Suppressor macrophage treated with lipopolysaccharide for 1 hour (primary cell): ENCODE data around the gene ST8SIA1.

ENCODE experiments used
- DNase-seq, 3 donors: peaks; one replicate each; pipeline ENCODE4 v3.0.0-alpha.2; 2020 to 2022

Gene ST8SIA1

DNA sequence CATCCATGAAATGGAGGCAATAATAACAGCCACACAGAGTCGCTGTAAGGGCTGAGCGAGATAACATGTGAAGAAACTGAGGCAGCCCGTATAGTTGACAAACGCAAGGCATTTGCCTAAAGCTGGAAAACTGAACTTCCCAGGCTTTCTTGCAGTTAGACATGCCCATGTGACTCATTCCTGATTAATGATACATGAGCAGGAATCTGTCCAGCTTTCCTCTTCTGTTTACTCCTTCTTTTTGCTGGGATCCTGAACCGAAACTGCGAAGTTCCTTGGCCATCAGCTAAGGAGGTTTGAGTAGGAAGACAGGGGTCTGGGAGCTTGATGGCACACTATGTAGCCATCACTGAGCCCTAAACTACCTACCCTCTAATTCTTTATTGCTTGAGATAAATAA is 52.2 kb downstream of the ST8SIA1 start:
- DNase-seq, result no peak

DNA sequence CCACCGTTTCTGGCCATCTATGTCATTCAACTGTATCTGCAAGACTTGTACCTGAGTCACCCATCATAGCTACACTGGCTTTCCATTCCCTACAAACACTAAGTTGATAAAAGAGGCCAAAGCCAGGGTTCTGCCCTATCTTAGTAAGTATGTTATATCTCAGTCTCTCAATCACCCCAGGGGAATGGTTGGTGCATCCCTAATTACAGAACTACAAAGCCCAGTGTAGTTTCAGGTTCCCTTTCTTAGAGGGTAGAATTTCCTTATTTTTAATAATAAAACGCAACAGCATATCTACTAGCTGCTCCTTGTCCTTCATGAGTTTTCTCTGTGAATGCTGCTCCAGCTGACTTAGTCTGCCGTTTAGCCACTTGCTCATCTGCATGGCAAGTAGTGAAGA is 57.6 kb downstream of the ST8SIA1 start:
- peak; percentile 29 to 54 (median 32) for DNase-seq

DNA sequence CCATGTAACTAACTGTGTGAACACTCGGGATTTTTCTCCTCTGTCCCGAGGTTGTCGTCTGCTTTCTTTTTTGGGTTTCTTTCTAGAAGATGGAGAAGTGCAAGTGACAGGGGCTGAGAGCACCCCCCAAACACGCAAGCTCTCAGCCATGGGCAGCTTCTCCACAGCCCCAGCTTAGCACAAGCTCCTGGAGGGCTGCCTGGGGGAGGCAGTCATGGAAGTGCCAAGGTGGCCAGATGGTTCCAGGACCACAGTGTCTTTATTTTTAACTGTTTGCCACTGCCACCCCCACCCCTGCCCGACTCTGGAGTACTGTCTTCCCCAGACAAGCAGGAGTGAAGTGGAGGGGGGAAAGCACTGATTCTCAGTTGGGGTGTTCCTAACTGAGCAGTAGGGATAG is 58.2 kb downstream of the ST8SIA1 start:
- no peak for DNase-seq

DNA sequence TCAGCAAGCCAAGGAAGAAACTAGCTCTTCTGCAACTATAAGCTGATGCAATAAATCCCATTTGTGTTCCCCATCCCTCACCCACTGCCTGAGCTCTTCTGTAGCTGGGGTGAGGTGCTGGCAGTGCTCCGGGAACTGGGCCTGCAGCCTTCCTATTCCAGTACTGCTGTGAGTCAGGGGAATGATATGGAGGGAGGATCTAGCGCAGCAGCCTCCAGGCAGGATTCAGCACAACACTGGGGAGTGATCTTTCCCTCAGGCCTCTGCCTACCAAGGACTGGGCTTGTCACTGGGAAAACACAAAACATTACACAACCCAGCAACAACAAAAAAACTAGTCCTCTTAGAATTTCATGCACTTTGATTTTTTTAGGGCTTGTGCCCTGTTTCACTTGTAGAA is 58.7 kb downstream of the ST8SIA1 start:
- peak in 1 of 3 donors; percentile 38 for DNase-seq

DNA sequence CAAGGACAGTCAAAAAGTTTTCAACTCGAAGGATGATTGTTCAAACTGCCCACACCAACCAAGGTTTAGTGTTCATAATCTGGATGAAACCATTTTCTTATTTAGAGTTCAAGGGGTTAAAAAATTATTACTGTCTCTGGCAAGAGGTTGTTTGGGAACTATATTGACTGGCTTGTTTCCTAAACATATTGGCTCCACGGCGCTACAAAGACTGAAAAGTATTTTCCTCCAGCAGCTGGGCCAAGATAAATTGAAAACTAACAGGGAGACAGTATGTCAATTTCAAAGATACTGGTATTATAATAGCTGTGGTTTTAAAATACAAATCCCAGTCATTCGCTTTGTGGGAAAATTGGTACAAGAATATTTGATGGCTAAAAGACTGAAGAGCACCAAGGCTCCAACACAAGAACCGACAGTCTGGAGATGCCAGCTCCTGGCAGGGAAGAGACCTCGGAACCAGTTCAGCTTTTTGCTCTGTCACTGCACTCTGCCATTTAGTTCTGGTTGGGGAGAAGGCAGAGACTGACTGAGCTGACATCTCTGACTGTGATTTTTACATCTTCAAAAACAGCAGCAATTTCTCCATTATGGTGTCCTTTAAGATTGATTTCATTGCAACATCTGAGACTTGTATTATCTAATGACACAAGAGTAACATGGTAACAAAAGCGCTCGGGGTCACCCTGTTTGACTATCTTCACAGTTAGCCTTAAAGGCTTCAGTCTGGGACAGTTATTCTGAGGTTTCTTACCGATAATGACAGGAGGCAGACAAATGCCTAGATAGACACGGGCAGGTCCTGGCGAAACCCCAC is 62.0 kb downstream of the ST8SIA1 start:
- no peak for DNase-seq

DNA sequence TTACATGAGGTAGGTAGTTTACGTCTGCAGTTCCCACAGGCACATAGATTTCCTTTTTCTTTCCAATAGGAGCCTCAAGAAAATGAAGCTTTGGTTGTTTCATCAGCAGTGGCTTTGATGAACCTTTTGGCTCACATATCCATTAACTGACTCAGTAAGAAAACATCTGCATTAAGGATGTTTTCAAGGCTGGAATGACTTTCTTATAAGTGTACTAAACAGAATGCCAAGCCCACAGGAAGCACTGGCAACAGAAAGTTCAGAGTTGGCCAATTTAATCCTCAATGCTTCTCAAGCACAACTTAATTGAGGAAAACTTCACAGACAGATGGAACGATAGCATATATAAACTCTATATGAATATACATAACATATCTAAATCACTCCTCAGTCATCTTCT is 63.5 kb downstream of the ST8SIA1 start:
- no peak for DNase-seq

DNA sequence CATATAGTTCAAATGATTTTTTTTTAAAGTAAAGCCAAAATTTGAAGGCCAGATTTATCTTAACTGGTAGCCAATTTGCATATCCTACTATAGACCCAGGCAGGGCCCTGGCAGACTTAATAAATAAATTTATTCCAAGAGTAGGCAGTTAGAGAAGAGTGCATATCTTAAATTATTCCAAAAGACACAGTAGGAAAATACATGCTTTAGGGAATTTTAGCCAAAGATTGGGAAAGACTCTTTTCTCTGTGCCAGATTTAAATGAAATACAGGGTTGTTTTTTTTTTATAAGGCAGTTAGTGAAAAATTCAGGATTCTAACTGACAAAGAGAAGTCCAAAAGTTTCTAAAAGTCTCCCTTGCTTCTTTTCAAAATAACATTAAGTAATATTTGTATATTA is 65.5 kb downstream of the ST8SIA1 start:
- DNase-seq, result no peak

DNA sequence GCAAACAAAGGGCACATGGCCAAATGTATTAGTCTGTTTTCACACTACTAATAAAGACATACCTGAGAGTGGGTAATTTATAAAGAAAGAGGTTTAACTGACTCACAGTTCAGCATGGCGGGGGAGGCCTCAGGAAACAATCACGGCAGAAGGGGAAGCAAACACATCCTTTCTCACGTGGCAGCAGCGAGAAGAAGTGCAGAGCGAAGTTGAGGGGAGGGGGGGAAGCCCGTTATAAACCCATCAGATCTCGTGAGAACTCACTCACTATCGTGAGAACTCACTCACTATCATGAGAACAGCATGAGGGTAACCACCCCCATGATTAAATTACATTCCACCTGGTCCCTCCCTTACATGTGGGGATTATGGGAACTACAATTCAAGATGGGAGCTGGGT is 66.1 kb downstream of the ST8SIA1 start:
- no peak for DNase-seq

DNA sequence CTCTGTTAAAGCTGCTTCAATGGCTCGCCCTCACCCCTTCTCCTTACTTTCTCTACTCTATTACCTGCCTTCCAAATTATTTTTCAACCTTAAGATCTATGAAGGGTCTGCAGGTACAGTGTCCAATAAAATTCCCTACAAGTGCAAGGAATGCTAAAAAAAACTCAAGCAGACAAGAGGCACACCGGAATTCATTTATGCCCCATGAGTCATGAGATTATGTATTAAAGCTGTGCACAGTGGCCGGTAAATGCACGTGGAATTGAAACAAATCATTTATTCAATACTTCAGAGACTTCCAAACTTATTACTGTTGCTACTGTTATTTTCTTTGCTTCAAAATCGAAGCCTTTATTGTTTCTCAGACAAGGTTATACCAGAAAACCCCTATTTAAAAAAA is 68.4 kb downstream of the ST8SIA1 start:
- DNase-seq, result no peak

DNA sequence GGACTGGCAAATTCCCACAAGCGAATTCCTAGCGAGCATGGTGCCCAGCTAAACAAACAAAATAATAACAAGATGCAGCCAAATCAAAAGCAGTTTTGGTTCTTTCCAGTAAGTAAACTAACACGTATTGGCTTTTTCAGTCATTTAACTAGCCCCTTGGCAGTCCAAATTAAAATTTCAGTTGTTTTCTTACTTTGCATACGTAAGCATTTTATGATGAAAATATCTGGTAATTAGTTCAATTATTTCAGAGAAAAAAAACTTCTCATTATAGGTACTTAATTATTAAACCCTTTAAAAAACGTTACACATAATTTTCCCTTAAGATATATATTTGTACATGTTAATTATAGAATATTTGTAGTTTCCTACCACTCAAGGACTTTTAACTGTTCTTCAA is 70.1 kb downstream of the ST8SIA1 start:
- DNase-seq, result no peak

DNA sequence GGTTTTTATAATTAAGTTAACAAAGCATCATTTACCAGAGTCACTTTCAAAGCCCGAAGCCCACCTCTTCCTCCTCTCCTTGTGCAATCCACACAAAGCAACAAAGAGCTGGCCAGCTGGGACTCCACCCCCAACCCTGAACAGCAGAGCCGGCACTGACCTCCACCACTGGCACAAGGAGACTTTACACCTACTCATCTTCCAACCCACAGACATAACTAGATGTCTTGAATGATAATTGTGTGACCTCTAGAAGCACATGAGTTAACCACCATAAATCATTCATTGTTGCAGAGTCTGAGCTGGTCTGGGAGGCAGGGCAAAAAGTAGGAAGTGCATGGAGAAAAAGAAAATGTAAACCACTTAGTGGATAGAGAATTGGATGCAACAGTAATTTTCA is 72.2 kb downstream of the ST8SIA1 start:
- peak in 1 of 3 donors; percentile 29 for DNase-seq

DNA sequence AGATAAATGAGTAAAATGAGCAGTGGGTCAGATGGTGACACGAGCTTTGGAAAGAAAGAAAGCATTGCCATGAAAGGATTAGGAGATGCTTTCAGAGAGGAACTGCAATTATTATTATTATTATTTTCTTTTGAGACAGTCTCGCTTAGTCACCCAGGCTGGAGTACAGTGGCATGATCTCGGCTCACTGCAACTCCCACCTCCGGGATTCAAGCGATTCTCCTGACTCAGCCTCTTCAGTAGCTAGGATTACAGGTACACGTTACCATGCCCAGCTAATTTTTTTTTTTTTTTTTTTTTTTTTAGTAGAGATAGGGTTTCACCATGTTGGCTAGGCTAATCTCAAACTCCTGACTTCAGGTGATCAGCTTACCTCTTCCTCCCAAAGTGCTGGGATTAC is 77.4 kb downstream of the ST8SIA1 start:
- no peak for DNase-seq

DNA sequence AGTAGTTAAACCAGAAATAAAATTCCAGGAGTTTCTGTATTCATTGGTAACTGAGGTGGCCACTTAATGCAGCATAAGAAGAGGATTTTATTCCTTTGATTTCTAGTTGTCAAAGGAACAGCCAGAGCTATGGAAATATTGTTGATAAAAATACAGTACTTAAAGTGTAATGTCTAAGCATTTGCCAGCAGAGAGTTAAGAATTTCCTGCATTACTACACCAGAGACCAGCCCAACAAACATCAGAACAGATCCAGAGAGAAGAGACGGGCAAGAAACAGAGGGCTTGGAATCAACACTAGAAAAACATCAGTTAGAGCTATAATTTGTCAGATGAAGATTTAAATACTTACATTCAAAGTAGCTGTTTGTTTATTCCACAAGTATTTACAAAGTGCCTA is 77.9 kb downstream of the ST8SIA1 start:
- no peak for DNase-seq

DNA sequence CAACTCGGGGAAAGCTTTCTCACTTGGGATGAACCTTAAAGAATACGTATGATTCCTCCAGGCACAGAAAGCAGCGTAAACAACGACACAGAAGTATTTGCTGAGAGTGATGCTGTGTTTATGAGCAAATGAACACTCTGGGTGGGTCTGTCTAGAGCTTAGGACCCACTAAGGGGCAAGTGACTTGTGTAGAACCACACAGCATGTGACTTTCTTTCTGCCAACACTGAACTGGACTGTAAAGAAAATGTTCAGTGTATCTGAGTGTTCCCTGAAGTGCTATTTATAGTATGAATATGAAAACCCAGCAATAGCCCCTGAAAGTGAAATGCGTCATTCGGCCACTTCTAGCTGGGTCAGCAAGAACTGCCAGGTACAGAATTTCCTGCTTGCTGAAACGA is 78.5 kb downstream of the ST8SIA1 start:
- no peak for DNase-seq

DNA sequence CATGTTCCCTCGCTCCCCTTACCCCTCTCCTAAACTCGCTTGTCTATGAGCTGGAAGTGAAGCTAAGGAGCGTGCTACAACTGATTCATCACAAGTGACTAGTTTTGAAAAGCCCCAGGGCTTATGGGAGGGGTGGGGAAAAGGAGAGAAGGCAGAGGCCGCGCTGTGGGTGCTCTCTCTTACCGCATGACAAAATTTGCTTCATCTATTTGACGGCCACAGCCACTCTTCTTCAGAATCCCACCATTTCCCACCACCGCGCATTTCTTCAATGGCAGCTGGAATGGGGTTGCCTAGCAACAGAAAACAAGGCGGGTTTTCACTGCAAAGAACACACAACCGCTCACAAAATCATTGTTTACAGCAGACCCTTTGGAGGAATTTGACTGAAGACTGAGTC is 79.4 kb downstream of the ST8SIA1 start:
- no peak for DNase-seq

DNA sequence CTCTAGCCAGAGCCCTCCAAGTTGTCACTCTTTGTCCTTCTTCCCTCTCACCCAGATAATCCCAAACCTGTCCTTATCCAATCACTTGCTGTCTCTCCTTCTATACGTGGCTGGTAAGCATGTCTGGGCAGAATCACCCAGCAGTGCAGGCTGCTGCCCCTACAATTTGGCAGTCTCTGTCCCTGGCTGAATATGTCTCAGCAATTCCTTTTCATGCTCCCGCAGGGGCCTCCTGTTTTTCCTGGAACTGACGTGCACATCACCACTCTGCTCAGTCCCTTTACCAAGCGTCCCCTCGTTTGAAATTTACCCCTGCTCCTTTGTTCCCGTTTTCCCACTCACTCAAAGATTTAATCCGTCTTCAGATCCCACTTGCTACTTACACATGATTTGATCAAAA is 80.0 kb downstream of the ST8SIA1 start:
- DNase-seq, result no peak

DNA sequence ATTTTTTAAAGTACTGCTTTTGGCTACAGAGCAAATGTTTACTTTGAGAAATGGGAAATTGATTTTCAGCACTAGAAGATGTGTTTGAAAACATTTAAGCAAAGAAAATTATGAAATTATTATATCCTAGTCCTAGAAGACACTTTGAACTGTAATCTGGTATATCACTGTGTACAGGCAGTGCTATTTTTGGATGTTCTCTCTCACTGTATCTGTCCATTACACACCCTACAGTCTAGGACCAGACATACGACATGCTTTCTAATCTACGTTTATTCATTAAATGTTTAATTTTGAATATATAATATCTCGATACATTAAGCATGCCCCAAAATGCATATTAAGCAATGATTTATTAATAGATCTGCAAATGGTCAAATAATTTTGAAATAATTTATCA is 82.5 kb downstream of the ST8SIA1 start:
- DNase-seq, result no peak

DNA sequence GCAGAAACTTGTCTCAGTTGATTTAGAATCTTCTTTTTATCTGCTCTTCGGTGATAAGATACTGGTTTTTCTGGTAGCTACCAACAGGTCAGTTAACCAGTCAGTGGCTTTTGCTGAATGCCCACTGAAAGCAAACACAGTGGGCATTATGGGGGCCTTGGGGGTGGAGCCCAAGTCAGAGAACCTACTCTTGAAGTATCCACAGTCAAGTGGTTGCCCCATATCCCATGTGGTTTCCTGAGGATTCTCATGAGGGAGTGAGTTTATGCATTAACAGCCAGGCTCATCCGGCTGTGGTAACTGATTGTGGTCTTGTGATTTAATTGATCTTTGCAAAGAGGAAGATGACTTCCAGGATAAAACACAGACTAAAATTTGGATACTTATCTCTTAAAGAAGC is 83.7 kb downstream of the ST8SIA1 start:
- peak in 1 of 3 donors; percentile 10 for DNase-seq

DNA sequence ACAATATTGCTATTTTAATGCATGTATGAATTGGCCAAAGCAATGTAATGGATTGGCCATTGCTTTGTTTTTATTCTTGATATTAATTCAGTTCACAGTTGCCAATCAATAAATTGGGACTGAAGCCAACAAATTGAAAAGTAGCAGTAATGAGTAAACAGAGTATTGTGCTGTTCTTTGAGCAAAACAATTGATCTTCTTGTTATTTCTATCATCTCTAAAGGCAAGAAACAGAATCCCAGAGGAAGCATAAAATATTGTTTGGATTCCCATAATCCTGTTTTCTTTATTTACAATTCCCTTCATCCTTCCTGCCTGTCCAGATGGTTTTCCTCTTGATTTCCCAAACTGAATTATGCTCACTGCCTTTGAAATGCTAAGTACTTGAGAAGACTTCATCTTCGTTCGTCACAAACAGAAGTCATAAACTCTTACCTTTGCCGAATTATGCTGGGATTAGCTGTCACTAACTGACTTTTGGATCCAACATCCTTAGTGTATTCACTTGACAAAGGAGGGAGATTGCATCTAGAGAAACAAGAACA is 85.9 kb downstream of the ST8SIA1 start:
- DNase-seq, result no peak

DNA sequence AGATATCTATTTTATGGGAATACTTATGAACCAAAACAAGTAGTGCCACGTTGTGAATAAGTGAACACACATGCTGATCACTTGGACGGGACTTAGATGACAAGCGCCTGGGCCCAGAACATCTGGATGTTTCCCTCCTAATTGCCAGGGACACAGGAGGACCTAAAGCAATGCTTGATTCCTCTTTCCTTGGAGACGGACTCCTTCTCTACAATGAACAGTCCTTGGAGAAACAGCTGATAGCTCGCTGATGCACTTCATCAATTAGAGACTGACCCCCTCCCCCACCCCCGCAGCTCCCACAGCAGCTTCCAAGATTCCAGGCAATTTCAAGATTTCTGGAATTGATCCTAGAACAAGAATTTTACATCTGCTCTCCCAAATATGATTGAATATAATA is 86.4 kb downstream of the ST8SIA1 start:
- DNase-seq, result no peak

DNA sequence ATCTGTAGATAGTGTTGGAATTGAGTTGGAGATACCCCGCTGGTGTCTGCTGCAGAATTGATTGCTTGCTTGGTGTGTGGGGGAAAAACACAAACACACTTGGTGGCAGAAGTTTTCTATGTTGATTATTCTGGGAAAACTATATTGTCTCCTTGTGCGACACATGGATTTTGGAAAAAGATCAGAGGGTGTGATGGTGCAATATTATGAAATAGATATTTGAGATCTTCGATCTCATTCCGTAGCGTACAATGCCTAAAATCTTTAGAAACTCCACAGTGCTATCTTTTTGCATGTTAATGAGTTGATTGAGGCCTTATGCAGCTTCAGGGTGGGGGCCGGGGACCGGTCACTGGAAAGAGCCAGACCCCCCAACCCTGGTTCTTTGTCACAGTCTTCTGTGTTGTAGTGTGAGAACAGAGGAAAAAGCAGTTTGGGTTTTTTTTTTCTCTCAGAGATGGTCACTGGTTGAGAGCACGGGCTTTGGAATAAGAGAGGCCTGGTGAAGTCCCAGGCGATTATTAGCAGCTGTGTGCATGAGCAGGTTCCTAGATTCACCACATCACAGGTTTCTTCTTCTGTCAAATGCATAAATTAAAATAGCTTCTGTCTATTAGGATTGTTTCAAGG is 88.2 kb downstream of the ST8SIA1 start:
- DNase-seq, result no peak

DNA sequence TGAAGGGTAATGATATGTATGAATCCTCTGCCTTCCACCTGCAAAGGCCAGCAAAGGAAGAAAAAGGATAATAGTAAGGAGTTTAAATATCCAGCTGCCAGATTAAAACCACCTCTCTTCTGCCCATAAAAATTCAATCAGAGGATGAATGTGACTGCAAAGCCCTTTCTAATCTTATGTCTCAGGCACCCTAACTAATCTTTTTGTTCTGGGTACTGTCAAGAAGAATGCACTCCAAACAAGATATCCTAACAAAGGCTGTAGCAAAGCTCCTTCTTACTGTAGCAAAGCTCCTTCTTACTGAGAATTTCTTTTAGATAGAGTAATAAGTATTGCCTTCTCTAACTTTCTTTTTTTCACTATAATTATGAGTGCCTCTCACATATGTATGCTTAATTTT is 91.8 kb downstream of the ST8SIA1 start:
- no peak for DNase-seq

DNA sequence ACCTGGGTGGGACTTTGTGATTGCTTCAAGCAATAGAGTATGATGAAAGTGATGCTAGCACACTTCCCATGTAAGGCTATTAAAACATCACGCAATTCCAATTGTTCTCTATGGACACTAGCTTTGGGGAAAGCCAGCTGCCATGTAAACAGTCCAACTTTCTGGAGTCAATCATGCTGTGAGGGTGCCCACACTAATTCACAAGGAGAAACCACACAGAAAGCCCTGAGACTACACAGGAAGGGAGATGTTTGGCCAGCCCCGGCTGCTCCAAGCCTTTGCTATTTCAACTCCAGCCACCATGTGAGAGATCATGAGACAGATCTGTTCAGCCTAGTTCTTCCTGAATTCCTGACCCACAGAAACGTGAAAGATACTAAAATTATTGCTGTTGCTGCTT is 96.3 kb downstream of the ST8SIA1 start:
- DNase-seq, result peak in 1 of 3 donors; percentile 2

DNA sequence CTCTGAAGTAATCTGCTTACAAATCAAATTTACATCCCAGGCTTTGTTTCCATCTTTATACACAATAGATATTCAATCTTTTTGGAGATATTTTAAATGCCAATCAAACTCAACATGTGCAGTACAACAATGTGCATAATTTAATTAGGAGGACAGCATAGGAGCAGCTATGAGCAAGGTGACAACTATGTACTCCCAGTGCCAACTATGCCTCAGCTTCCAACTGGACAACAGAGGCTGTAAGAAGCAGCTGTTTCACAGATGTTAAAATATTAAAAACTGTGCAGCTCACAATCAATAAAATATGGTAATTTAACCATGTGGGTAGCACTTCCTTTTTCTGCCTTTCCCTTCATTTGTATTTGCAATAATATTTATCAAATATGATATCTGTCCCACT is 99.9 kb downstream of the ST8SIA1 start:
- DNase-seq, result no peak

DNA sequence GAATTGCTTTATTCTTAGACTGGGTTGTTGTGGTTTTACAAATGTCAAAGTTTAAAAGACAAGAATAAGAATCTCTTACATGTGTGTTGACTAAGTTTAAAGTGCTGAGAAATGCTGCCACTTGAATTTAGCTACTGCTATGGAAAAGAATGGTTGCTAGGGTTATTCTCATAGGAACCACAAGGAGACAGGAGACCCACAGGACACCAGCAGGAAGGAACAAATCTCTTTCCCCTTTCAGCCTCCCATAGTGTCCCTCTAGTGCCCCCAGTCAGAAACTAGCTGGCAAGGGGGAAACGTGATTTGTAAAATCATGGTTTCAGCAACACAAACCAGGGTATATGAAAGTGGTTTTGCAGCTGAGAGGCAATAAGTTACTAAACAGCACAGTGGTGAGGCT is 102.7 kb downstream of the ST8SIA1 start:
- DNase-seq, result peak in 1 of 3 donors; percentile 4
